Spinal cord (tissue), 10 donors: ENCODE measurements around the gene GNA12. TPM values are rescaled to one million over a fixed set of nuclear protein-coding genes. Genes with fewer than 3 reads are reported as not detected.
A peak's percentile ranks its signal among the peaks of the same experiment; 100 is the strongest.
"Not testable (repeated sequence)": the region's sequence is repeated elsewhere in the genome, so short reads cannot be mapped to it uniquely, and the experiment has no call there.

ENCODE experiments used
- DNase-seq, 6 donors: peaks; one replicate each; pipeline versions ENCODE4 v3.0.0 to v3.0.0-alpha.2; 2013 to 2015; ENCODE audit warnings: low spot score in 6 of 6, low read depth in 4 of 6
- H3K27ac ChIP-seq: one replicate; pipeline ENCODE4 v1.5.1; 2013; ENCODE audit warnings: low read depth, low read length, control low read depth
- H3K27me3 ChIP-seq: one replicate; pipeline ENCODE4 v1.6.1; 2013; ENCODE audit warnings: low read length; ENCODE audit not compliant: control insufficient read depth, insufficient read depth
- H3K36me3 ChIP-seq: one replicate; pipeline ENCODE4 v1.6.1; 2013; ENCODE audit warnings: low read length; ENCODE audit not compliant: control insufficient read depth, insufficient read depth
- H3K4me1 ChIP-seq: one replicate; pipeline ENCODE4 v1.6.1; 2013; ENCODE audit warnings: low read length; ENCODE audit not compliant: control insufficient read depth, insufficient read depth
- H3K4me3 ChIP-seq: one replicate; pipeline ENCODE4 v1.5.1; 2013; ENCODE audit warnings: low read depth, low read length, control low read depth
- H3K9me3 ChIP-seq: one replicate; pipeline ENCODE4 v1.6.1; 2013; ENCODE audit warnings: low read length; ENCODE audit not compliant: control insufficient read depth, insufficient read depth
- whole genome bisulfite sequencing: methylation state at CpG from one replicate; pipeline ENCODE4 v1.1.5; 2013; ENCODE audit warnings: missing lambda C conversion rate; ENCODE audit not compliant: insufficient coverage; 5-methylcytosine and 5-hydroxymethylcytosine counted together
- polyA plus RNA-seq, 2 donors: library from polyadenylated mRNA; unstranded; fragments of 120-200 nt; gene quantifications; one replicate each; pipeline ENCODE4 v1.2.1, GENCODE V29; 2013; ENCODE audit not compliant: insufficient read length in 2 of 2
- total RNA-seq, 2 donors: library from RNA; depleted of rRNA in 1 of 2; stranded (reverse); fragments of 120-200 nt in 1 of 2; fragments of >200 nt in 1 of 2; gene quantifications; one replicate each; pipeline versions ENCODE4 v1.2.3 to v1.2.4, GENCODE V29; 2013 to 2014
- donor health status: healthy.

Gene GNA12
- total and polyA plus RNA-seq, 4 donors = 17.9 to 125 (median 64.9) TPM

GRCh38 chr7:2858621-2859020 is 14.5 kb upstream of the GNA12 start:
- Histone ChIP-seq H3K27ac (no peak overlapping the region), H3K9me3 (peaks cover 2% of the 10 kb centered on the region), H3K27me3 (no peaks in the 10 kb centered on the region), H3K4me3 (no peak overlapping the region), H3K4me1 (peaks cover 7% of the 10 kb centered on the region), H3K36me3 (no peaks in the 10 kb centered on the region)
- DNase-seq = no peak
- 84% methylated on average over 4 of the region's 5 CpGs for WGBS

GRCh38 chr7:2856388-2857169 is 12.5 kb upstream of the GNA12 start:
- DNase-seq = no peak
- H3K36me3 ChIP-seq = no peaks in the 10 kb centered on the region
- peaks cover 2% of the 10 kb centered on the region for H3K9me3 ChIP-seq
- no peak overlapping the region for H3K27ac ChIP-seq
- no peak overlapping the region for H3K4me3 ChIP-seq
- WGBS = 86% methylated on average over 2 of the region's 5 CpGs
- H3K27me3 ChIP-seq = no peaks in the 10 kb centered on the region
- H3K4me1 ChIP-seq = no peaks in the 10 kb centered on the region

- Histone ChIP-seq H3K4me1 (no peaks in the 10 kb centered on the region), H3K4me3 (no peak overlapping the region), H3K27me3 (no peaks in the 10 kb centered on the region), H3K36me3 (no peaks in the 10 kb centered on the region), H3K27ac (no peak overlapping the region), H3K9me3 (peaks cover 2% of the 10 kb centered on the region)
- 100% methylated on average over 2 of the region's 6 CpGs for WGBS
- no peak for DNase-seq
Measured at GRCh38 chr7:2855386-2855785, 11.3 kb upstream of the GNA12 start.

- not testable (repeated sequence) for H3K27me3 ChIP-seq, H3K4me1 ChIP-seq, H3K36me3 ChIP-seq, DNase-seq, H3K4me3 ChIP-seq, H3K27ac ChIP-seq, H3K9me3 ChIP-seq
- 100% methylated on average over 2 of the region's 4 CpGs for WGBS
Measured at GRCh38 chr7:2853552-2853951, 9.4 kb upstream of the GNA12 start.

GRCh38 chr7:2853147-2853546 is 9.0 kb upstream of the GNA12 start:
- Histone ChIP-seq H3K4me1 (no peaks in the 10 kb centered on the region), H3K9me3 (peaks cover 2% of the 10 kb centered on the region), H3K27ac (no peak overlapping the region), H3K36me3 (no peaks in the 10 kb centered on the region), H3K27me3 (no peaks in the 10 kb centered on the region), H3K4me3 (no peak overlapping the region)
- no peak for DNase-seq
- WGBS = 88% methylated on average over 2 of the region's 3 CpGs

GRCh38 chr7:2851497-2851896 is 7.4 kb upstream of the GNA12 start:
- H3K27ac ChIP-seq = no peak overlapping the region
- no peak overlapping the region for H3K4me3 ChIP-seq
- no peaks in the 10 kb centered on the region for H3K9me3 ChIP-seq
- H3K4me1 ChIP-seq = no peaks in the 10 kb centered on the region
- H3K27me3 ChIP-seq = no peaks in the 10 kb centered on the region
- no peaks in the 10 kb centered on the region for H3K36me3 ChIP-seq
- no peak for DNase-seq
- no CpG with 5 or more reads among the region's 2 CpGs for WGBS

- H3K9me3 ChIP-seq = no peaks in the 10 kb centered on the region
- no peaks in the 10 kb centered on the region for H3K36me3 ChIP-seq
- H3K4me3 ChIP-seq = no peak overlapping the region
- 98% methylated on average over 6 of the region's 6 CpGs for WGBS
- no peak for DNase-seq
- H3K27ac ChIP-seq = no peak overlapping the region
- H3K4me1 ChIP-seq = no peaks in the 10 kb centered on the region
- H3K27me3 ChIP-seq = no peaks in the 10 kb centered on the region
Measured at GRCh38 chr7:2849941-2850766, 6.0 kb upstream of the GNA12 start.

GRCh38 chr7:2845034-2845592 is 1.0 kb upstream of the GNA12 start:
- Histone ChIP-seq H3K36me3 (peaks cover 5% of the 10 kb centered on the region), H3K4me3 (peak overlapping the region; percentile 54), H3K27ac (no peak overlapping the region), H3K9me3 (no peaks in the 10 kb centered on the region), H3K27me3 (no peaks in the 10 kb centered on the region), H3K4me1 (peaks cover 27% of the 10 kb centered on the region)
- DNase-seq = no peak
- 88% methylated on average over 11 of the region's 14 CpGs for WGBS

- no peaks in the 10 kb centered on the region for H3K27me3 ChIP-seq
- peaks cover 11% of the 10 kb centered on the region for H3K36me3 ChIP-seq
- peak in 2 of 6 donors; percentile 55 to 58 for DNase-seq
- no peak overlapping the region for H3K27ac ChIP-seq
- WGBS = under 1% methylated on average over 64 of the region's 64 CpGs
- peak overlapping the region; percentile 50 for H3K4me3 ChIP-seq
- peaks cover 1% of the 10 kb centered on the region for H3K9me3 ChIP-seq
- peaks cover 32% of the 10 kb centered on the region for H3K4me1 ChIP-seq
Measured at GRCh38 chr7:2843711-2844152, 376 bp downstream of the GNA12 start.
